GM19468 (cell line): ENCODE results near the gene GNAQ.

ENCODE experiments used
- ATAC-seq: cut with Tn5 transposase; IDR thresholded peaks from one replicate; pipeline ENCODE4 v1.9.1; 2021; ENCODE audit warnings: mild to moderate bottlenecking, moderate library complexity, moderate number of reproducible peaks; ENCODE audit not compliant: unreplicated experiment; ENCODE audit errors: extremely low read depth

GNAQ gene

GRCh38 chr9:78005231-78006002, 26.2 kb downstream of the GNAQ start:
- ATAC-seq: no peak

- ATAC-seq: no peak
Observed at GRCh38 chr9:78004478-78005229, 27.0 kb downstream of the GNAQ start.

- ATAC-seq: no peak
Observed at GRCh38 chr9:78003730-78004129, 27.9 kb downstream of the GNAQ start.

GRCh38 chr9:78001946-78002731, 29.5 kb downstream of the GNAQ start:
- no peak for ATAC-seq

GRCh38 chr9:78000221-78000620, 31.4 kb downstream of the GNAQ start:
- no peak for ATAC-seq

GRCh38 chr9:77999231-77999631, 32.4 kb downstream of the GNAQ start:
- ATAC-seq: no peak

- ATAC-seq: no peak
Observed at GRCh38 chr9:77997611-77998284, 33.9 kb downstream of the GNAQ start.

- ATAC-seq: no peak
Observed at GRCh38 chr9:77996696-77997095, 34.9 kb downstream of the GNAQ start.

- ATAC-seq: no peak
Observed at GRCh38 chr9:77991191-77991590, 40.4 kb downstream of the GNAQ start.

GRCh38 chr9:77989909-77990308, 41.7 kb downstream of the GNAQ start:
- ATAC-seq: no peak

GRCh38 chr9:77989458-77989857, 42.2 kb downstream of the GNAQ start:
- ATAC-seq: no peak

GRCh38 chr9:77988630-77989029, 43.0 kb downstream of the GNAQ start:
- ATAC-seq: no peak

GRCh38 chr9:77987880-77988525, 43.6 kb downstream of the GNAQ start:
- no peak for ATAC-seq

GRCh38 chr9:77987081-77987656, 44.4 kb downstream of the GNAQ start:
- no peak for ATAC-seq

GRCh38 chr9:77985996-77986395, 45.6 kb downstream of the GNAQ start:
- ATAC-seq: no peak

- ATAC-seq: no peak
Observed at GRCh38 chr9:77983320-77983662, 48.3 kb downstream of the GNAQ start.

GRCh38 chr9:77982581-77983319, 48.9 kb downstream of the GNAQ start:
- ATAC-seq: no peak

GRCh38 chr9:77981907-77982306, 49.7 kb downstream of the GNAQ start:
- no peak for ATAC-seq

GRCh38 chr9:77981332-77981731, 50.3 kb downstream of the GNAQ start:
- ATAC-seq: no peak
